ENCODE measurements around the gene HYAL3.

Gene HYAL3

DNA sequence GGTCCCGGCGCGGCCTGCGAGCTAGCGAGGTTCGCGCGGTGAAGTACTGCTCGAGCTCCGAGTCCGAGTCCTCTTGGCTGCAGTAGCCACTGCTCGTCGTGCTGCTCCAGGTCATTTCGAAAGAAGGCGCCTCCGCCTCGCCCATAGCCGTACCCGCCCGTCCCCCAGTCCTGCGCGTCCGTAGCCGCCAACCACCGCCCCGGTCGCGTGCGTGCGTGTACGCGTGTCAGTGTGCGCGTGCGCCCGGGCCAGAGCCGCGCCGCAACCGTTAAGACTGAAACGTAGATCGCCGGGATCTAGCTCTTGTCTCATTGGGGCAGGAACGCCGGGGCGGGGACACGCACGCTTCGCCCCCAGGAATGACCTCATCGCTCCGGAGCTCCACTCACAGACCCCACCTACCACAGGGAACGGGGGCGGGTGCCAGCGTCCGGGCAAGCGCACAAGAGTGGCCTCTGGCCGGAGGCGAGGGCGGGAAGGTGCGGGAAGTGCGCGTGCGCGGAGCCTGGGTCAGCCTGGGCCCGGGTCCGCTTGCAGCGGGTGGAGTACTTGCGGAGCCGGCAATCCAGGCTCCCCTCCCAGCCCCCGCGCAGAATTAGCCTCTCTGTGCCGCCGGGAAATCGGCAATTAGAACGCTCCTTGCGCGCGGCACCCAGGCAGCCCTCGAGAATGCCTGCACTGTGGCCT lies 38.1 kb upstream of the HYAL3 start:
- Histone ChIP-seq H3K4me3 (peak overlapping the region; percentile 91), H3K27ac (peak overlapping the region; percentile 95 to 99)
- peak; percentile 100 for DNase-seq (ENCODE audit: low spot score)
- no peak for TF ChIP-seq CTCF (IDR thresholded peaks at IDR 0.05)

- DNase-seq (ENCODE audit: low spot score), result no peak
- peak overlapping the region; percentile 91 for H3K4me3 ChIP-seq
- H3K27ac ChIP-seq, result peak overlapping the region; percentile 95 to 99
- no peak for TF ChIP-seq CTCF (IDR thresholded peaks at IDR 0.05)
Measured at GRCh38 chr3:50336452-50337174, 37.4 kb upstream of the HYAL3 start.

DNA sequence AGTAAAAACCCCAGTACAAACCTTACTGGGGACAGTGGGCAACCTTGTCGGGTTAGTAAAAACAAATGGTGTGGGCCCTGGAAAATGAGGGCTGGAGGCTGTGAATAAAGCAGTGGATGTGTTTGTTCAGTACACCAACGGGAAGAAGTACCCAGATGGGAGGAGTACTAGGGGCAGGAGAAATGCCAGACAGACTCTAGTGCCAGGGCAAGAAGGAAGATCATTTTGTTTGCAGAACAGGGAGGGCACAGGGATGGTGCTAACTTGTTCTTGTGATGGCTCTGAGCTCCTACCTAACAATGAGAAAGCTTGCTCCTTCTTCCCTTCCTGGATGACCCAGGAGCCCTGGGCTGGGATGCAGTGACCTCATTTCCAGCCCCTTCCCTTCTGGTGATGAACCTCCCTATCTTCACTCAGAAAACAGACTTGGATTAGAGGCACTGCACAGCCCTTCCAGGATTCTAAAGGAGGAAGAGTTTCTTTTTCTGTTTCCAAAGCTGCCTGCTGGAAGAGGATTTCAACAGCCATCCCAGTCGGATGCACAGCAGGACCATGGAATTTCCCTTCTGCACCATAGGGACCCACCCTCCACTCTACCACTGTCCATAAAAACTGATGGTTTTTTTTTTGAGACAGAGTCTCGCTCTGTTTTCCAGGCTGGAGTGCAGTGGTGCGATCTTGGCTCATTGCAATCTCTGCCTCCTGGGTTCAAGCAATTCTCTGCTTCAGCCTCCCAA lies 35.3 kb upstream of the HYAL3 start:
- no peak for TF ChIP-seq CTCF (IDR thresholded peaks at IDR 0.05)
- Histone ChIP-seq H3K4me3 (peak overlapping the region; percentile 43), H3K27ac (peak overlapping the region; percentile 91 to 95)
- DNase-seq (ENCODE audit: low spot score), result no peak

DNA sequence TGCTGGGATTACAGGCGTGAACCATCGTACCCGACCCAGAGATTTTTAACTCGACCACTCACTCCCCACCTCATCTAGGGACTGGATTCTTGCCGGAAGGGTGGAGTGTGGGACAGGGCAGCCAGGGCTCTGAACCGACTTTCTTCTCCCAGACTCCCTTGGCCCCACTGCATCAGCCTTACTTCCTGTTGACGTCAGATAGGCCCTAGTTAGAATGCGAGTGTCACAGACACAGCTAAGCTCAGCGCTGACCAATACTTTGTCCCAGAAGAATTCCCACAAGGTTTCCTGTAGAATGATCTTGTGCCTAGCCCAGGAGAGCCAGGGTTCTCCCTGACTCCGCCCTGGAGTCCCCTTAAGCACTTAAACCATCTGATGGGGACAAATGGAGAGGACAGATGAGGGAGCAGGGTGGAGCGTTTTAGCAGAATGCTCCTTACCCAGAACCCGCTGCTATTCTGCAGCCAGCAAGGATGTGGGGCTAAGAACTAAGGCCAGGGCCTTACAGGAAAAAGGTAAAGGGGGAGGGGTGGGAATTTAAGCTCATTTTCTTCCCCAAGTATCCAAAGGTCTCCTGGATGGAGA lies 34.6 kb upstream of the HYAL3 start:
- TF ChIP-seq CTCF (IDR thresholded peaks at IDR 0.05), result no peak
- peak; percentile 90 for DNase-seq (ENCODE audit: low spot score)
- H3K4me3 ChIP-seq, result peak overlapping the region; percentile 43
- peak overlapping the region; percentile 91 to 95 for H3K27ac ChIP-seq

DNA sequence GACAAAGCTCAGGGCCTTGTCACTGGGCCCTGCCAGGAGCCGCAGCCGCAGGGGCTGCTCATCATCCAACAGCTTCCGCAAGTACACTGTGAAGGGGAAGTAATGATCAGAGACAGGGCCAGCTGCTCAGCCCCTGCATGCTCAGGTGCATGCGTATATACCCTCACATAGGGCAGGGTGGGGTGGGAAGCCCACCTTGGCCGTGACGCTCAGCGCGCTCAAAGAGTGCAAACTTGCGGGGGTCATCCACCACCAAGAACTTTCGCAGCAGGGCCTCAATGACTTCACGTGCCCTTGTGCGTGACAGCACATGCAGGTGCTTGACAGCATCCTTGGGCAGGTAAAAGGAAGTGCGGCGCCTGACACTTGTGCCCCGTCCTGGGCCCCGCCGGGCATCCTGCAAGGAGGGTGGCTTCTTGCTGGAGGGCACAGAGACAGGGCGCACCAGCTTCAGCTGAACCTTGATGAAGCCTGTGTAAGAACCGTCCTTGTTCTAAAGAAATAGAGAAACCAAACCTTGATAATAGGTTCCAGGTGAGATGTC lies 32.2 kb upstream of the HYAL3 start:
- H3K4me3 ChIP-seq, result no peak overlapping the region
- TF ChIP-seq CTCF (IDR thresholded peaks at IDR 0.05), result no peak
- no peak overlapping the region for H3K27ac ChIP-seq
- DNase-seq (ENCODE audit: low spot score), result no peak

DNA sequence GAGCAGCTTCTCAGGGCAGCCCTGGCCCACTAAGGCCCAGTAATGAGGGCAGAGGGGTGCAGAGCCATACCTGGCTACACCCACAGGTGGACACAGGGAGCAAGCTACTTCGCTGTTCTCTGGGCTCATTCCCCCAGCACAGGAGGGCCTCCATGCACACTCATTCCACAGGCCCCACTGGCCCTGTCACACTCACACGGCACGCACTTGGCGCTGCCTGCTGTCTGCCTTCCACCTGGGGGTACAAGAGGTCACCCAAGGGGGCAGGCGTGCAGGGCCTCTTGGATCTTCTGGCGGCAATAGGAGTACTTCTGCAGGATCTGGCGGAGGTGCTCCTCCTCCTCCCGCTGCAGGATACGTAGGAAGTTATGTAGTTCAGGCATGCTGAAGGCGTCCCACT lies 31.1 kb upstream of the HYAL3 start:
- no peak for DNase-seq (ENCODE audit: low spot score)
- Histone ChIP-seq H3K4me3 (no peak overlapping the region), H3K27ac (no peak overlapping the region)
- TF ChIP-seq CTCF (IDR thresholded peaks at IDR 0.05), result no peak
